ENCODE data around the gene ZNF653. TPM values are rescaled to one million over a fixed set of nuclear protein-coding genes. Genes with fewer than 3 reads are reported as not detected.

Gene ZNF653
- polyA plus RNA-seq, 1 of the 3 experiments (the other 2 are of a cell fraction) = 14.7 TPM

DNA sequence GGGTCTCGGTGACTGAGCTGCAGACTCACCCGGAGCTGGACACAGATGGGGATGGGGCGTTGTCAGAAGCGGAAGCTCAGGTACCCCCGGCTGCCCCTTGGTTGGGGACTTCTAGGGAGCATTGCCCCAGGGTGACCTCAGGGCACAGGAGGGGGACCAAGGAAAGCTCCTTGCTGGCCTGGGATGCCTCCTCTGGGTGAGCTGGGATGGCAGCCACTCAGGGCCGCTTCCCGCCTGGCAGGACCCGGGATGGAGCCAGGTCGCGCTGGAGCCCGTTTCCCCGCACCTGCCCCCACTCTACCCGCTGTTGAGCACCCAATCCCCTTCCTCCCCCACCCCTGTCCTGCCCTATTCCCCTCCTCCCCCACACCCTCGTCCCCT, 59.4 kb downstream of the ZNF653 start:
- H3K9me2 ChIP-seq = no peaks in the 10 kb centered on the region
- no peak overlapping the region for H3K27ac ChIP-seq (ENCODE audit: low read depth in 2 of 2, low read length in 1 of 2)
- ChIA-PET CTCF (interaction anchor here (0.7 to 4.1 kb wide), 17 partner anchors 10 to 203 kb away, joined by 3 to 36 read pairs (median 4); partner anchors contain the start of genes EPOR, ODAD3, PRKCSH and TSPAN16), POLR2A (interaction anchor here (0.8 to 1.5 kb wide), 4 partner anchors 11 to 72 kb away, joined by 3 to 7 read pairs (median 4); partner anchors contain the start of genes ODAD3, PRKCSH and SWSAP1)
- H3K79me2 ChIP-seq (ENCODE audit: insufficient read depth) = peaks cover 6% of the 10 kb centered on the region; the same call in 1 of the 2 replicates
- no peak for DNase-seq
- no peaks in the 10 kb centered on the region; a peak in 1 of 4 replicates for H3K4me1 ChIP-seq (ENCODE audit: control insufficient read depth in 1 of 2, insufficient read depth in 2 of 2, low read depth in 1 of 2, low read length in 1 of 2)
- peaks cover 23 to 49% of the 10 kb centered on the region in 2 experiments for H3K36me3 ChIP-seq (replicated peaks in 1 of 2; ENCODE audit: control insufficient read depth in 1 of 2, insufficient read depth in 2 of 2, low read length in 1 of 2)
- peaks cover 9% of the 10 kb centered on the region for H3F3A ChIP-seq (replicated peaks; ENCODE audit: insufficient read depth)
- H3K4me2 ChIP-seq = no peak overlapping the region
- WGBS (ENCODE audit: low lambda C conversion rate) = 89% methylated on average over 10 of the region's 14 CpGs
- no peaks in the 10 kb centered on the region for H3K9me3 ChIP-seq
- H2AFZ ChIP-seq (ENCODE audit: low read depth) = no peak overlapping the region
- no peak overlapping the region for H3K9ac ChIP-seq
- H3K4me3 ChIP-seq (ENCODE audit: low read depth in 2 of 2, low read length in 1 of 2) = no peak overlapping the region
- no peaks in the 10 kb centered on the region for H4K20me1 ChIP-seq (ENCODE audit: insufficient read depth)
- no peaks in the 10 kb centered on the region for H3K27me3 ChIP-seq (ENCODE audit: insufficient read depth)
- TF ChIP-seq, protein P1, sequence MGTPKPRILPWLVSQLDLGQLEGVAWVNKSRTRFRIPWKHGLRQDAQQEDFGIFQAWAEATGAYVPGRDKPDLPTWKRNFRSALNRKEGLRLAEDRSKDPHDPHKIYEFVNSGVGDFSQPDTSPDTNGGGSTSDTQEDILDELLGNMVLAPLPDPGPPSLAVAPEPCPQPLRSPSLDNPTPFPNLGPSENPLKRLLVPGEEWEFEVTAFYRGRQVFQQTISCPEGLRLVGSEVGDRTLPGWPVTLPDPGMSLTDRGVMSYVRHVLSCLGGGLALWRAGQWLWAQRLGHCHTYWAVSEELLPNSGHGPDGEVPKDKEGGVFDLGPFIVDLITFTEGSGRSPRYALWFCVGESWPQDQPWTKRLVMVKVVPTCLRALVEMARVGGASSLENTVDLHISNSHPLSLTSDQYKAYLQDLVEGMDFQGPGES (IDR thresholded peaks at IDR 0.05; ENCODE audit: low read depth, low read length) = no peak
- TF ChIP-seq, protein P2, sequence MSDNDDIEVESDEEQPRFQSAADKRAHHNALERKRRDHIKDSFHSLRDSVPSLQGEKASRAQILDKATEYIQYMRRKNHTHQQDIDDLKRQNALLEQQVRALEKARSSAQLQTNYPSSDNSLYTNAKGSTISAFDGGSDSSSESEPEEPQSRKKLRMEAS (IDR thresholded peaks at IDR 0.05; ENCODE audit: low read depth) = no peak
- no peak for TF ChIP-seq MXI1 (IDR thresholded peaks at IDR 0.05; ENCODE audit: low read depth, low read length)
- TF ChIP-seq SMC3 (IDR thresholded peaks at IDR 0.05; ENCODE audit: low read depth, low read length) = no peak
- TF ChIP-seq TEAD4 (IDR thresholded peaks at IDR 0.05; ENCODE audit: borderline replicate concordance, insufficient read depth) = no peak
- TF ChIP-seq, protein P3, sequence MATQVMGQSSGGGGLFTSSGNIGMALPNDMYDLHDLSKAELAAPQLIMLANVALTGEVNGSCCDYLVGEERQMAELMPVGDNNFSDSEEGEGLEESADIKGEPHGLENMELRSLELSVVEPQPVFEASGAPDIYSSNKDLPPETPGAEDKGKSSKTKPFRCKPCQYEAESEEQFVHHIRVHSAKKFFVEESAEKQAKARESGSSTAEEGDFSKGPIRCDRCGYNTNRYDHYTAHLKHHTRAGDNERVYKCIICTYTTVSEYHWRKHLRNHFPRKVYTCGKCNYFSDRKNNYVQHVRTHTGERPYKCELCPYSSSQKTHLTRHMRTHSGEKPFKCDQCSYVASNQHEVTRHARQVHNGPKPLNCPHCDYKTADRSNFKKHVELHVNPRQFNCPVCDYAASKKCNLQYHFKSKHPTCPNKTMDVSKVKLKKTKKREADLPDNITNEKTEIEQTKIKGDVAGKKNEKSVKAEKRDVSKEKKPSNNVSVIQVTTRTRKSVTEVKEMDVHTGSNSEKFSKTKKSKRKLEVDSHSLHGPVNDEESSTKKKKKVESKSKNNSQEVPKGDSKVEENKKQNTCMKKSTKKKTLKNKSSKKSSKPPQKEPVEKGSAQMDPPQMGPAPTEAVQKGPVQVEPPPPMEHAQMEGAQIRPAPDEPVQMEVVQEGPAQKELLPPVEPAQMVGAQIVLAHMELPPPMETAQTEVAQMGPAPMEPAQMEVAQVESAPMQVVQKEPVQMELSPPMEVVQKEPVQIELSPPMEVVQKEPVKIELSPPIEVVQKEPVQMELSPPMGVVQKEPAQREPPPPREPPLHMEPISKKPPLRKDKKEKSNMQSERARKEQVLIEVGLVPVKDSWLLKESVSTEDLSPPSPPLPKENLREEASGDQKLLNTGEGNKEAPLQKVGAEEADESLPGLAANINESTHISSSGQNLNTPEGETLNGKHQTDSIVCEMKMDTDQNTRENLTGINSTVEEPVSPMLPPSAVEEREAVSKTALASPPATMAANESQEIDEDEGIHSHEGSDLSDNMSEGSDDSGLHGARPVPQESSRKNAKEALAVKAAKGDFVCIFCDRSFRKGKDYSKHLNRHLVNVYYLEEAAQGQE (IDR thresholded peaks at IDR 0.05; ENCODE audit: low read depth, low read length) = no peak
- no peak for TF ChIP-seq RXRA (IDR thresholded peaks at IDR 0.05; ENCODE audit: borderline replicate concordance, low read depth)

DNA sequence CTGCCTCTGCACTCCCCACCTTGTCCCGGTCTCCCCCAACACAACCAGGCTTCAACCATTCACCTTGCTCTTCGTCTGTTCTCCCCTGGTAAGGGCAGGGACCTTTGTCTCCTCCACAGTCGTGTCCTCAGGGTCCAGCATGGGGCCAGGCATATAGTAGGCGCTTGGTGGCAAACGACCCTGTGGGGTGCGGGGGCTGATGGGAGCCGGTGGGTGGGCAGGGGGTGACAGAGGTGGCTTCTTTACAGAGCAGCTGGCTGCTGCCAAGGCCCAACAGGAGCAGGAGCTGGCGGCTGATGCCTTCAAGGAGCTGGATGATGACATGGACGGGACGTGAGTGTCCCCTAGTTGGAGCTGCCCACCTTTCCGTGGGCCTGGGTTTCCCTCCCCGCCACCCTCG, 60.5 kb downstream of the ZNF653 start:
- no peaks in the 10 kb centered on the region; a peak in 1 of 4 replicates for H3K4me1 ChIP-seq (ENCODE audit: control insufficient read depth in 1 of 2, insufficient read depth in 2 of 2, low read depth in 1 of 2, low read length in 1 of 2)
- H3K27me3 ChIP-seq (ENCODE audit: insufficient read depth) = no peaks in the 10 kb centered on the region
- H3K4me3 ChIP-seq (ENCODE audit: low read depth in 2 of 2, low read length in 1 of 2) = no peak overlapping the region
- DNase-seq = no peak
- ChIA-PET POLR2A (interaction anchor here (1.1 to 1.5 kb wide), 3 partner anchors 10 to 64 kb away, joined by 3 to 7 read pairs (median 4); partner anchors contain the start of genes ODAD3 and PRKCSH), CTCF (interaction anchor here (0.9 to 4.1 kb wide), 7 partner anchors 58 to 154 kb away, joined by 3 to 36 read pairs (median 6); partner anchors contain the start of genes EPOR and TSPAN16)
- H3K36me3 ChIP-seq (replicated peaks in 1 of 2; ENCODE audit: control insufficient read depth in 1 of 2, insufficient read depth in 2 of 2, low read length in 1 of 2) = peaks cover 27 to 48% of the 10 kb centered on the region in 2 experiments
- no peaks in the 10 kb centered on the region for H3K9me2 ChIP-seq
- H3K9ac ChIP-seq = no peak overlapping the region
- no peak overlapping the region for H3K4me2 ChIP-seq
- no peak overlapping the region for H2AFZ ChIP-seq (ENCODE audit: low read depth)
- H3K9me3 ChIP-seq = no peaks in the 10 kb centered on the region
- H3F3A ChIP-seq (replicated peaks; ENCODE audit: insufficient read depth) = peaks cover 5% of the 10 kb centered on the region
- H4K20me1 ChIP-seq (ENCODE audit: insufficient read depth) = no peaks in the 10 kb centered on the region
- TF ChIP-seq GATA2 (CRISPR knock-in tag; IDR thresholded peaks at IDR 0.05) = no peak
- no peak for TF ChIP-seq EP300 (IDR thresholded peaks at IDR 0.05; ENCODE audit: borderline replicate concordance in 1 of 2, low read depth in 1 of 2, low read length in 1 of 2)
- no peak for TF ChIP-seq SIN3A (IDR thresholded peaks at IDR 0.05; ENCODE audit: borderline replicate concordance, low read depth, low read length)
- TF ChIP-seq NRF1 (IDR thresholded peaks at IDR 0.05; ENCODE audit: low read depth, low read length) = no peak
- TF ChIP-seq, protein P4, sequence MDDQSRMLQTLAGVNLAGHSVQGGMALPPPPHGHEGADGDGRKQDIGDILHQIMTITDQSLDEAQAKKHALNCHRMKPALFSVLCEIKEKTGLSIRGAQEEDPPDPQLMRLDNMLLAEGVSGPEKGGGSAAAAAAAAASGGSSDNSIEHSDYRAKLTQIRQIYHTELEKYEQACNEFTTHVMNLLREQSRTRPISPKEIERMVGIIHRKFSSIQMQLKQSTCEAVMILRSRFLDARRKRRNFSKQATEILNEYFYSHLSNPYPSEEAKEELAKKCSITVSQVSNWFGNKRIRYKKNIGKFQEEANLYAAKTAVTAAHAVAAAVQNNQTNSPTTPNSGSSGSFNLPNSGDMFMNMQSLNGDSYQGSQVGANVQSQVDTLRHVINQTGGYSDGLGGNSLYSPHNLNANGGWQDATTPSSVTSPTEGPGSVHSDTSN (IDR thresholded peaks at IDR 0.05) = no peak
- TF ChIP-seq, protein P3 (IDR thresholded peaks at IDR 0.05; ENCODE audit: low read depth, low read length) = no peak
- no peak for TF ChIP-seq FOXJ3 (CRISPR knock-in tag; IDR thresholded peaks at IDR 0.05)
- 88% methylated on average over 13 of the region's 13 CpGs for WGBS (ENCODE audit: low lambda C conversion rate)
- peaks cover 16% of the 10 kb centered on the region; the same call in 1 of the 2 replicates for H3K79me2 ChIP-seq (ENCODE audit: insufficient read depth)
- no peak overlapping the region for H3K27ac ChIP-seq (ENCODE audit: low read depth in 2 of 2, low read length in 1 of 2)
